Erythroblast (primary cell): Measurements from ENCODE around the gene KCTD21.

Experiments
- GATA1 ChIP-seq: IDR thresholded peaks from 2 replicates; pipeline ENCODE4 v1.6.1; 2011; ENCODE audit warnings: low read depth, mild to moderate bottlenecking, control low read depth, low read length, moderate library complexity
- POLR2A ChIP-seq: IDR thresholded peaks from 2 replicates; pipeline ENCODE4 v1.6.1; 2011; ENCODE audit warnings: mild to moderate bottlenecking, low read length

DNA sequence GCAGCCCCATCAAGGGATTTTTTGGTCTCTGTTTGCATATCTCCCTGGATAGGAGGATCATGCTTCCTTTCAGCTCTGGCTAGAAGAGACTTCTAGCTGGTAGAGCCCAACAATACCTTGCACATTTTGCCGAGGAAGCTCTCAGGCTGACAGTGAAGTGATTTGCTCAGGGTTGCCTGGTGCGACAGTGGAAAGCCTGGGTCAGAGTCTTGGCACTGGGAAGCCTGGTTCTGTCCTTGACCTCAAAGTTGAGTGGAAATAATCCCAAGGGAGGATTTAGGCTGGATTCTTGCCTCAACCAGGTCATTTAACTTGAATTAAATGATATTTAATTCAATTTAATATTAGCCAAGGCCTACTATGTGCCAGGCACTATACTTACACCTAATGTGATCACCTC lies 24.6 kb downstream of the KCTD21 start:
- TF ChIP-seq POLR2A (no peak), GATA1 (no peak)
